ENCODE results near the gene OASL.

- TF ChIP-seq CTCF (conservative IDR thresholded peaks at IDR 0.05 in 1 of 2, IDR thresholded peaks at IDR 0.05 in 1 of 2; ENCODE audit: extremely low read depth in 1 of 2, insufficient read depth in 1 of 2, low read depth in 1 of 2, low read length in 2 of 2) (no peak), EZH2 (IDR thresholded peaks at IDR 0.05; ENCODE audit: borderline replicate concordance, low read length) (no peak)
These were observed 18.7 kb upstream of the OASL start for GRCh38 chr12:121057794-121058193.
